BJ (cell line): Measurements from ENCODE around the gene OR4A5. TPM values are rescaled to one million over a fixed set of nuclear protein-coding genes. Genes with fewer than 3 reads are reported as not detected.
"Not testable (repeated sequence)": the region's sequence is repeated elsewhere in the genome, so short reads cannot be mapped to it uniquely, and the experiment has no call there.

ENCODE experiments used
- CTCF ChIA-PET: fragments of 350-600 bp; formaldehyde crosslinking; extraction: SDS; loops from one replicate; lab custom pipeline; 2021; ENCODE audit warnings: antibody characterized with exemption, inconsistent platforms; lab: Yijun Ruan, JAX
- POLR2A ChIA-PET: fragments of 300-600 bp; sonication (Branson Sonifier 250); formaldehyde crosslinking; extraction: SDS; loops from one replicate; lab custom pipeline; 2021; ENCODE audit warnings: antibody characterized with exemption; lab: Charles Lee
- DNase-seq: peaks from one replicate; pipeline ENCODE4 v3.0.0-alpha.2; 2011; ENCODE audit warnings: low read depth
- H3K27me3 ChIP-seq: 2 replicates; pipeline ENCODE4 v1.6.0; 2011; ENCODE audit warnings: low read length; ENCODE audit not compliant: control insufficient read depth, insufficient read depth
- H3K36me3 ChIP-seq: 2 replicates; pipeline ENCODE4 v1.5.1; 2011; ENCODE audit warnings: low read length; ENCODE audit not compliant: control insufficient read depth, insufficient read depth
- H3K4me3 ChIP-seq: 2 replicates; pipeline ENCODE4 v1.5.1; 2011; ENCODE audit warnings: low read depth, mild to moderate bottlenecking, control low read depth, low read length
- polyA minus RNA-seq: library from RNA; depleted of rRNA, polyadenylated mRNA; stranded (reverse); fragments of >200 nt; gene quantifications from 2 replicates; pipeline ENCODE4 v1.2.3, GENCODE V29; 2011; rRNA and poly(A)+ RNA removed
- polyA plus RNA-seq: library from polyadenylated mRNA; depleted of rRNA; stranded (reverse); fragments of >200 nt; gene quantifications from 2 replicates; pipeline ENCODE4 v1.2.3, GENCODE V29; 2011; rRNA removed

Gene OR4A5
- polyA plus RNA-seq (not detected in 2 replicates), polyA minus RNA-seq (not detected in 2 replicates)

GRCh38 chr11:54706532-54706931 is at the start of gene OR4A5:
TSS of gene OR4A5 (plus strand) at chr11:54706832. CDS start at chr11:54706885, 53 bp downstream.
- CTCF ChIA-PET, H3K27me3 ChIP-seq, POLR2A ChIA-PET, H3K36me3 ChIP-seq, DNase-seq, H3K4me3 ChIP-seq: not testable (repeated sequence)

- H3K27me3 ChIP-seq, H3K36me3 ChIP-seq, POLR2A ChIA-PET, CTCF ChIA-PET, DNase-seq, H3K4me3 ChIP-seq: not testable (repeated sequence)
These were observed 13.5 kb downstream of the OR4A5 start for GRCh38 chr11:54720094-54720493.

Other genes with a start within 250 kb of the OR4A5 start
- gene OR4C46, start 102.8 kb upstream of the OR4A5 start, polyA plus RNA-seq, result not detected in 2 replicates